Effector CD8-positive, alpha-beta T cell (primary cell): Measurements from ENCODE around the gene TPM4.
"Not testable (repeated sequence)": the region's sequence is repeated elsewhere in the genome, so short reads cannot be mapped to it uniquely, and the experiment has no call there.

Source experiments
- DNase-seq: peaks from one replicate; lab custom pipeline; 2025; lab: John Stamatoyannopoulos, UW
- total RNA-seq, 4 experiments: gene quantifications; one replicate each; lab custom pipeline; 2026; lab: John Stamatoyannopoulos, UW

TPM4 gene
- total RNA-seq: 74.5 to 141 (median 96.8) reads per million in 4 experiments

DNA sequence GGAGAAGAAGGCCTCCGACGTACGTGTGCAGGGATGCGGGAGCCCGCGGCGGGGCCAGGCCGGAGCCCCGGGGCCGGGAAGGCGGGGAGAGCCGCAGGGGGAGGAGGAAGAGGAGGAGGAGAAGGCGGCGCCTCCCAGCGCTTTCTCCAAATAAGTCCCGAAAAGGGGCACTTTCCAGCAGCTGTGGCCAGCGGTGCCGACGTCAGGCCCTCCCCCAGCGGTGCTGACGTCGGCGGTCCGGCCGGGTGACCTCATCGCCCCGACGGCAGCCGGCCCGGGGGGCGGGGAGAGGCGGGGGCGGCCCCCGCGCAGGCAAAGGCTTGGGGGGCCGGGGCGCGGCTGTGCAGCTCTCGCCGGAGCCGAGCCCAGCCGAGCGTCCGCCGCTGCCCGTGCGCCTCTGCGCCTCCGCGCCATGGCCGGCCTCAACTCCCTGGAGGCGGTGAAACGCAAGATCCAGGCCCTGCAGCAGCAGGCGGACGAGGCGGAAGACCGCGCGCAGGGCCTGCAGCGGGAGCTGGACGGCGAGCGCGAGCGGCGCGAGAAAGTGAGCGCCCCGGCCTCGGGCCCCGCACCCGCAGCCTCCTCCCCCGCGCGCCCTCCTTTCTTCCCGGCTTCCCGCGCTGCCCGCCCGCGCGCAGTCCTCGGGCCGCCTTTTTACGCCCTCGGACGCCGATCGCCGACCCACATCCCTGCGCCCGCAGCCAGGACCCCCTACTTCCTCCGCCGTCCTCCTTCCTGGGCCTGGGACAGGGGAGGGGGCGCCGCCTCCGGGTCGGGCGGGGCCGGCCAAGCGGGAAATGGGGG is at the start of gene TPM4:
TPM4 (plus strand) TSS at position 342 of the 804 bp plus-strand sequence; CDS start at position 413, 71 bp downstream.
- DNase-seq: peak; percentile 71

DNA sequence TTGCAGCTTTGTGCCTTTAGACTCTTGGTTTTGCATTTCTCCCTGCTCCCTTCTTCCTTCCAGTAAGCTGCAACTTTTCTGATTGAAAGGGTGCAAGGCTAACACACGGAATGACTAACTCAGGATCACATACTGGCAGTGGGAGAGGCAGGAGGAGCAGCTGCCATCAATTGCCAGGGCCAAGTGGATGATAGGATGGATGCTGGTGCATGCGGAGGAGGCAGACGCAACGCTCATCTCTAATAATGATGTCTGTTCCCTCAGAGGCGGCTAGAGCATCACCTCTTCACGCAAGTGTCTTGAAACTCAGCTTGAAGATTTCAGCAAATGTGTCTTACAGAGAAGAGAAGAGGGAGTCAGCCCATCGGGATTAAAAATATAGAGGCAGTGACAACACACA is 49.5 kb upstream of the TPM4 start:
- DNase-seq: no peak

DNA sequence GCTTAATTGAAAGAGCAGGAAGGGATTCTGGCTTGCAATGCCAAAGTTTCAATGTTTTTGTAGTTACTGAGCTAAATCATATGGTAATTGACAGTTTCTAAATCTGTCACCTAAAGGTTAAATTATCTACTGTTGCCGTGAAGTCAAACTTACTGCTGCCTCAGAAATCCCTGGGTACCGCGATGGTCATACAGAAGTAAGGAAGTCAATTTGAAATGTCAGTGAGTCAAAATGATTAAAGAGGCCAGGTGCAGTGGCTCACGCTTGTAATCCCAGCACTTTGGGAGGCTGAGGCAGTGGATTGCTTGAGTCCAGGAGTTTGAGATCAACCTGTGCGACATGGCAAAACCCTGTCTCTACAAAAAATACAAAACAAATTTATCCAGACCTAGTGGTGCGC is 48.8 kb upstream of the TPM4 start:
- no peak for DNase-seq

GRCh38 chr19:16030155-16030554 is 46.1 kb upstream of the TPM4 start:
- DNase-seq: not testable (repeated sequence)

GRCh38 chr19:16030964-16031871 is 45.1 kb upstream of the TPM4 start:
- DNase-seq: no peak

DNA sequence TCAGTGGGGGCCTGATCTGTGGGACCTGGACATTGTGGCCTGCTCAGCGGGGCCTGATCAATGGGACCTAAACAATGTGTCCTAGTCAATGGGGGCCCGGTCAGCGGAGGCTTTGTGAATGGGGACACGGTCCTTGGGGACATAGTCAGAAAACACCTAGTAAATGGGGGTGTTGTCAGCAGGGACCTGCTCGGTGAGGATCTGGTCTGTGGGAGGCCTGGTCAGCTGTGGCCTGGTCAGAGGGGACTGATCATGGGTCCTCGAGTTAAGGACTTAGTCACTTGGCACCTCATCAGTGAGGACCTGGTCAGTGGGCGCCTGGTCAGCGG is 44.5 kb upstream of the TPM4 start:
- no peak for DNase-seq

GRCh38 chr19:16032509-16033135 is 43.7 kb upstream of the TPM4 start:
- no peak for DNase-seq

- no peak for DNase-seq
These were observed 43.2 kb upstream of the TPM4 start for GRCh38 chr19:16033136-16033530.

GRCh38 chr19:16033721-16034120 is 42.6 kb upstream of the TPM4 start:
- no peak for DNase-seq

DNA sequence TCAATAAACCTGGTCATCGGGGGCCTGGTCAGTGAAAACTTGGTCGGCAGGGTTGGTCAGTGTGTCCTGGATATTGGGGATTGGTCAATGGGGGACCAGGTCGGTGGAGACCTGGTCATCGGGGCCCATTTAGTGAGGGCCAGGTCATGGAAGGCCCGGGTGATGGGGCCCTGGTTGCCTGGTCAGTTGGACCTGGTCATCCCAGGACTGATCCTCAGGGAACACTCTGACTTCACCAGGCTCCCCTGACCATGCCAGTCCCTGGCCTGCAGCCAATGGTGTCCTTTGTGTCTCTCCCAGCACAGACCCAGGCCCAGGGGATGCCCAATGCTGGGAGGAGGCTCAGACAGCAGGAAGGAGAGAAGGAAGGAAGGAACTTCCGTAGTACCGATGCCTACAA is 42.1 kb upstream of the TPM4 start:
- no peak for DNase-seq

- no peak for DNase-seq
These were observed 41.2 kb upstream of the TPM4 start for GRCh38 chr19:16034958-16035560.

- DNase-seq: no peak
These were observed 40.5 kb upstream of the TPM4 start for GRCh38 chr19:16035601-16036297.

DNA sequence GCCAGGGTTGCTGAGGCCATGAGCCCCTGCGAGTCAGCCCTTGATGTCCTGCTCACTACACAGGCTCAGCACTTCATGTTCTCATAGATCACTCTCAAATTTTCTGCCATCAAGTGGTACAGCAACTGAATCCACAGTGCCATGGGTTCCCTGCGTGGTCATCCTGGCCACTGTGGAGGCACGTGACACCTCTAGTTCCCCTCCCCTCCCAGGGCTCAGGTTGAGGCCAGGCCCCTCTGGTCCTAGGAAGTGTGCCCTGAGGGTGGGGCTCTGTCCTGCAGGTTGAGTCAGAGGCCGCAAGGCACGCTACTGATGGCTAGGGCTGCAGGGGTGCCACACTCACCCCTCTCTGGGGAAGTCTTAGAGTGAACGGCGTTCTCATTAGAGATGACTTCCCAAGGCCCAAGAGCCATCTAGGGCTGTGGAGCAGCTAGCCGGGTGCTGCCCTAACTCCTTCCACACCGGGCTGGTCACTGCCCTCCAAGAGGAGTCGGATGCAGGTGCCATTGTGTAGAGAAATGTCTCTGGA is 39.8 kb upstream of the TPM4 start:
- DNase-seq: no peak

DNA sequence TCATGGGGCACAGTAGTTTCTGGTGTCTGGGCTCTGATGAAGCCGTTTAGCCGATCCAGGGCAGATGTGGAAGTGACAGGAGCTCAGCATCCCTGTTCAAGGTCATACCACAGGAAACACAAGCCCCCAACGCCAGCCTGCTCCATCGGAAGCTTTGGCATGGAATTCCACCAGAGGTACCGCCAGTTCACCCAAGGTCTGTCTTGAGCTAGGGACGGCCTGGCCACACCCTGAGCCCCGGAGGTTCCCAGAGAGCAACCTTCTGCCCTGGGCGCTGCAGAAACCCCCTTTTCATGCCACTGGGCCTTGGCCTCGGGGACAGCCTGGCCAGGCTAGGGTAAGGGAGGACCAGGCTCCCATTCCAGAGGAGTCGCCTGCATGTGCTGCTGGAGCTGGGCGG is 39.4 kb upstream of the TPM4 start:
- DNase-seq: no peak

GRCh38 chr19:16037424-16038195 is 38.7 kb upstream of the TPM4 start:
- DNase-seq: no peak

- DNase-seq: no peak
These were observed 38.0 kb upstream of the TPM4 start for GRCh38 chr19:16038196-16038695.

DNA sequence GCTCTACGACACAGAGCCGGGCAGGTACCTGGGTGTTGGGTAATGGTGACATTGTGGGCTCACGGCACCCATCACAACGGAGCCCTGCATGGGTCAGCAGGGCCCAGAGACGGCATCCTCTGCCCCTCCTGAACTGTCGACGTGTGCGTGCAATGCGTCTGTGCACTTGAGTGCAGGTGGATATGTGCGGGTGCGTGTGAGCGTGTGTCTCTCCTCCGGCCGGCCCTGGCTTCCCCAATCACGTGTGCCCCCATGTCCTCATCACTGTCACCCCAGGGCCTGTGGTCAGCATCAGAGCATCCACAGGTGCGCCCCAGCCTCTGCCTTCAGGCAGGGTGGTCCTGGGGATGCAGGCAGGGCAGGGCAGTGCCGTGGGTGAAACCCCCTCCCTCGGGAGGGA is 37.2 kb upstream of the TPM4 start:
- DNase-seq: no peak

- no peak for DNase-seq
These were observed 36.8 kb upstream of the TPM4 start for GRCh38 chr19:16039545-16039944.

DNA sequence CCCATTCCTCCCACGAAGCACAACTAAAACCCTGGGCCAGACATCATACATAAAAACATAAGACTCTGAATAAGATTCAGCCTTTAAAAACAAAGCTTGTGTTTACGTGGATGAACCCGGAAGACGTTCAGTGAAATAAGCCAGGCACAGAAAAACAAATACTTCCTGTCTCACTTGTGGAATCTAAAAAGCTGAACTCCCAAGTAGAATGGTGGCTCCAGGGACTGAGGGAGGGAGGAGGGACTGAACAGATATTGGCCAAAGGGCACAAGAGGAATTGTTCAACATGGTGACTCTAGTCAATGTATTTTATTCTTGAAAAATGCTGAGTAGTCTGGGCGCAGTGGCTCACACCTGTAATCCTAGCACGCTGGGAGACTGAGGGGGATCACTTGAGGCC is 35.7 kb upstream of the TPM4 start:
- no peak for DNase-seq

DNA sequence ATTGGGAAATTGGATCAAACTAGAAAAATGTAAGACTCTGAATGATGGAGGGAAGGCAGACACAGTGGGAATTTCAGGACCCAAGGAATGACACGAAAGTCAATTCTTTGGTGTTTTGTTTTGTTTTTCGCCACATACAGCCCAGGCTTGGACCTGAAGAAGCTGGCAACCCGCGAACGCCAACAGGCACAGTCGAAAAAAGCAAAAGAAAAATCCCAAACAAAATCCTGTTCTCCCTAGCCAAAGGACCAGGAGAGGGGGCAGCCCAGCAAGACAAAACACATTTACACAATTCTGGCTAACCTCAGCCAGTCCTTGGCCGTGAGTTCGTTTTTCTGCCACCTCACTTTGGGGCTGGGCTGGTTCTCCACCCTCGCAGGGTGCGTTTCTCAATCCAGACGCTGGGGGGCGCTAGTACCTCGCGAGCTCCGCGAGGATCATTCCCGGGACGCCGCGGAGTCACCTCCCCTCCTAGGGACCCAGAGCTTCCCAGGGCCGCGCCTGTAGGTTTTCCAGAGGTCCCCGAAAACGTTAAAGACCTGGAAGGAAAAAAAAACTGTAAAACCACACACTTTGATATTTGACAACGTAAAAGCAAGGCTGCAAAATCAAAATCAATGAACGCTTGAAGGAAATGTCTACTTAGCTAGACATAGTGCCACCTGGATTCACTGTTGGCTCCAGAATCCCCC is 34.9 kb upstream of the TPM4 start:
- DNase-seq: peak; percentile 72
